ENCODE data around the gene ACP4.
"Not testable (repeated sequence)": the region's sequence is repeated elsewhere in the genome, so short reads cannot be mapped to it uniquely, and the experiment has no call there.

ACP4 gene

DNA sequence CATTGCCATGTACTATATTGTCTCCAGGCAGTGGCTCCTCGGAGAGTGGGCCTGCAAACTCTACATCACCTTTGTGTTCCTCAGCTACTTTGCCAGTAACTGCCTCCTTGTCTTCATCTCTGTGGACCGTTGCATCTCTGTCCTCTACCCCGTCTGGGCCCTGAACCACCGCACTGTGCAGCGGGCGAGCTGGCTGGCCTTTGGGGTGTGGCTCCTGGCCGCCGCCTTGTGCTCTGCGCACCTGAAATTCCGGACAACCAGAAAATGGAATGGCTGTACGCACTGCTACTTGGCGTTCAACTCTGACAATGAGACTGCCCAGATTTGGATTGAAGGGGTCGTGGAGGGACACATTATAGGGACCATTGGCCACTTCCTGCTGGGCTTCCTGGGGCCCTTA lies 19.3 kb upstream of the ACP4 start:
- no peak overlapping the region for H3K4me3 ChIP-seq
- no peak overlapping the region for H3K27ac ChIP-seq
- TF ChIP-seq, protein P1, sequence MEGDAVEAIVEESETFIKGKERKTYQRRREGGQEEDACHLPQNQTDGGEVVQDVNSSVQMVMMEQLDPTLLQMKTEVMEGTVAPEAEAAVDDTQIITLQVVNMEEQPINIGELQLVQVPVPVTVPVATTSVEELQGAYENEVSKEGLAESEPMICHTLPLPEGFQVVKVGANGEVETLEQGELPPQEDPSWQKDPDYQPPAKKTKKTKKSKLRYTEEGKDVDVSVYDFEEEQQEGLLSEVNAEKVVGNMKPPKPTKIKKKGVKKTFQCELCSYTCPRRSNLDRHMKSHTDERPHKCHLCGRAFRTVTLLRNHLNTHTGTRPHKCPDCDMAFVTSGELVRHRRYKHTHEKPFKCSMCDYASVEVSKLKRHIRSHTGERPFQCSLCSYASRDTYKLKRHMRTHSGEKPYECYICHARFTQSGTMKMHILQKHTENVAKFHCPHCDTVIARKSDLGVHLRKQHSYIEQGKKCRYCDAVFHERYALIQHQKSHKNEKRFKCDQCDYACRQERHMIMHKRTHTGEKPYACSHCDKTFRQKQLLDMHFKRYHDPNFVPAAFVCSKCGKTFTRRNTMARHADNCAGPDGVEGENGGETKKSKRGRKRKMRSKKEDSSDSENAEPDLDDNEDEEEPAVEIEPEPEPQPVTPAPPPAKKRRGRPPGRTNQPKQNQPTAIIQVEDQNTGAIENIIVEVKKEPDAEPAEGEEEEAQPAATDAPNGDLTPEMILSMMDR (IDR thresholded peaks at IDR 0.05), result no peak
- DNase-seq (ENCODE audit: low spot score), result no peak

DNA sequence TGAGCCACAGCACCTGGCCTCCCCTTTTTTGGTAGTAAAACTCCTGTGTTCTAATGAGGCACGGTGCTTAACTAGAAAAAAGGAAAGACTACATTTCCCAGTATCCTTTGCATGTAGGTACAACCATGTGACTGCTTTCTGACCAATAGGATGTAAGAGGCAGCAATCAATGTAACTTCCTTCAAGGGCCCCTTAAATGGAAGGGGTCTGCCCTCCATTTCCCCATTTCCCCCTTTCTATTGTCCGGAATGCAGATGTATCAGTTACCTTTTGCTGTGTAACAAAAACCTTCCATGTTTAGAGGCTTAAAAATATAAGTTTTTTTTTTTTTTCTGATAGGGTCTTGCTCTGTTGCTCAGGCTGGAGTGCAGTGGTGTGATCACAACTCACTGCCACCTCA lies 17.7 kb upstream of the ACP4 start:
- Histone ChIP-seq H3K27ac (no peak overlapping the region), H3K4me3 (no peak overlapping the region)
- TF ChIP-seq, protein P1 (IDR thresholded peaks at IDR 0.05), result no peak
- DNase-seq (ENCODE audit: low spot score), result no peak

DNA sequence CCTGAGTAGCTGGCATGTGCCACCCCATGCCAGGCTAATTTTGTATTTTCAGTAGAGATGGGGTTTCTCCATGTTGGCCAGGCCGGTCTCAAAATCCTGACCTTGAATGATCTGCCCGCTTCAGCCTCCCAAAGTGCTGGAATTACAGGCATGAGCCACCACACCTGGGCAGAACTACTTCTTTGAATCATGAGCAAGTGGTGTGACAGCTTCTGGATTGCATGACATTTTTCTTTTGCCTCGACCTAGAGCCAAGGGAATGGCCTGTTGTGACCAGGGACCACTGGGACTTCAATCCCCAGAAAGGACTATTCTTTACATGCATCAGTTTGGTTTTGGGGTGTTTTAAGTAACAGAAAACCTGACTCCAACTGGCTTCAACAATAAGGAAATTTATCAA lies 17.3 kb upstream of the ACP4 start:
- DNase-seq (ENCODE audit: low spot score); H3K27ac ChIP-seq; H3K4me3 ChIP-seq: not testable (repeated sequence)

DNA sequence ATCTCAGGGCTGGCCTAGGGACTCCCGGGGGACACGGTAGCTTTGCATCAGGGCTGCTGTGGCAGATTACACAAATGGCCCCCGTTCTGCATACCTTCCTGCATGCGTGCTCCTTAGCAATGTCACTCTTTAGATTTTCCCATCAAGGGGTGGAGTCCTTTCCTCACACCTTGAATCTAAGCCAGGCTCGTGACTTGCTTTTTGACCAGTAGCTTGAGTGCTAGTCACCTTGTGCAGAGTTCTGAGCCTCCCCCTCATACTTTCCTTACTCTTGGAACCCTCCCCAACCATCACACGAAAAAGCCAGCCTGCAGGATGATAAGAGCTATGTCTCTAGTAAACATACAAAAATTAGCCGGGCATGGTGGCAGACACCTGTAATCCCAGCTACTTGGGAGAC lies 16.8 kb upstream of the ACP4 start:
- not testable (repeated sequence) for DNase-seq (ENCODE audit: low spot score)

DNA sequence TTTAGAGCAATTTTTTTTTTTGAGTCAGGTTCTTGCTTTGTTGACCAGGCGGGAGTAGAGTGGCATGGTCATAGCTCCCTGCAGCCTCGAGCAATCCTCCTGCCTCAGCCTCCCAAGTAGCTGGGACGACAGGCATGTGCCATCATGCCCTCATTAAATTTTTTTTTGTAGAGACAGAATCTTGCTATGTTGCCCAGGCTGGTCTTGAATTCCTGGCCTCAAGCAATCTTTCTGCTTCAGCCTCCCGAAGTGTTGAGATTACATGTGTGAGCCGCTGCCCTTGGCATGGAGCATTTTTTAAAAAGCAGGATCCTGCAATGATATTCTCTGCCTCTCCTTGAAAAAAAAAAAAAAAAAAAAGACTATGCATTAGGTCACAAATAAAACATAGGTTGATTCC lies 14.1 kb upstream of the ACP4 start:
- Histone ChIP-seq H3K27ac (no peak overlapping the region), H3K4me3 (no peak overlapping the region)
- TF ChIP-seq, protein P1 (IDR thresholded peaks at IDR 0.05), result no peak
- DNase-seq (ENCODE audit: low spot score), result no peak

More for the DNA sequence above, 16.8 kb upstream of the ACP4 start:
- not testable (repeated sequence) for H3K27ac ChIP-seq, H3K4me3 ChIP-seq

DNA sequence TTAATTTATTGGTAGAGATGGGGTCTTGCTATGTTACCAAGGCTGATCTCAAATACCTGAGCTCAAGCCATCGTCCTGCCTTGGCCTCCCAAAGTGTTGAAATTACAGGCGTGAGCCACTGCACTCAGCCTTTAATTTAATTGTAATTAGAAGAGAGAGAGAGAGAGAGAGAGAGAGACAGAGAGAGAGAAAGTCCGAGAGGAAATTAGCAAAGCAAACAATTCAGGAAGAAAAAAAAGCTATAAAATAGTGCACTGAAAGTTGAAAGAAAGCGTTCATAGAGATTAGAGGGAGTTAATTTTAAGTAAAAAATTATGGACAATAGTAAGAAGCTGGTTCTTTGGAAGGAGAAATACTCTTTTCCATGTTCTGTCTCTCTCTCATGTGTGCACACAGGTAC lies 13.0 kb upstream of the ACP4 start:
- H3K27ac ChIP-seq, result no peak overlapping the region
- DNase-seq (ENCODE audit: low spot score), result no peak
- TF ChIP-seq, protein P1 (IDR thresholded peaks at IDR 0.05), result no peak
- H3K4me3 ChIP-seq, result no peak overlapping the region

DNA sequence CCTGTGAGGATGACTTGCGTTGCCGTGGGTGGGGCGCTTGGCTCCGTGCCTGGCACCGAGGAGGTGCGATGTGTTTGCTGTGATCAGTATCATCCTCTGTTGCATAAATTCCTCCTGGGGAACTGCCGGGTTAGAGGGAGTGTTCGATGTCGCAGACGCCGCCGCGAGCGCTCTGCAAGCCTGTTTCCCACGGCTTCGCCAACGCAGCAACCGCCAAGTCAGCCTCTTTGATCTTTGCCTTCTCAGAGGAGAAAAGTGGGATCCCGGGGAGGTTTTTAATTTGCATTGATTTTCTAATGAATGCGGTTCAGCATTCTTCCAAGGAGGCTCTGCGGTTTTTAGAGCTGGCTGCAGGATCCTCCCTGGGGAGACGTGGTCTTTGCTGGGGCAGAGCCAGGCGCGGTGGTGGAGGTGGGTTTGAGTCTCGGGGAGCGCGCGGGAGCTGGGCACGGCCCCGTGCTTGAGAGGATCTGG lies 12.3 kb upstream of the ACP4 start:
- DNase-seq (ENCODE audit: low spot score), result no peak
- TF ChIP-seq, protein P1 (IDR thresholded peaks at IDR 0.05), result no peak
- Histone ChIP-seq H3K27ac (no peak overlapping the region), H3K4me3 (no peak overlapping the region)

DNA sequence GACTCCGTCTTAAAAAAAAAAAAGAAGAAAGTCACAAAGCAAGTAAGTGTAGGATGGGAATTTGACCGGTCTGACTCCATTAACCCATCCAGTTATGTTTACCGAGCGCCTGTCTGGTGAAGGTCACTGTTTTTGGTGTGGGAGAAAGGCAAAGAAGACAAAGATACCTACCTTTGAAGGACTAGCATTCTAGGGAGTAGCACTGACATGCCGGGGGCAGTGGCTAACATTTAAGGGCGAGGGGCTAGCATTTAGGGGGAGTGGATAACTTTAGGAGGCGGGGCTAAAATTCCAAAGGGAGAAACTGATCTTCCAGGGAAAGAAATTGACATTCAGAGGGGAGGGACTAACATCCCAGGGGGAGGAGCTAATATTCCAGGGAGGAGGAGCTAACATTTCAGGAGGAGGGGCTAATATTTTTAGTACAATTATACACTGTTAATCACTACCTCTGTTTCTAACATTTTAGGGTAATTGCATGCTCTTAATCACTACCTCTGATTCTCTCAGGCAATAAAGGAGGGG lies 11.2 kb upstream of the ACP4 start:
- no peak for DNase-seq (ENCODE audit: low spot score)
- H3K27ac ChIP-seq, result no peak overlapping the region
- TF ChIP-seq, protein P1 (IDR thresholded peaks at IDR 0.05), result no peak
- no peak overlapping the region for H3K4me3 ChIP-seq

All from coronary artery (tissue), 2 donors.